NOMO-1 treated with dmso at 0.1 percent for 144 hours (cell line): Measurements from ENCODE around the gene TMSB4X.
"Not testable (repeated sequence)": the region's sequence is repeated elsewhere in the genome, so short reads cannot be mapped to it uniquely, and the experiment has no call there.

Experiments
- DNase-seq: peaks from one replicate; lab custom pipeline; 2025; ENCODE audit not compliant: unreplicated experiment; lab: John Stamatoyannopoulos, UW

The TMSB4X gene

GRCh38 chrX:12954981-12955380 is 19.9 kb upstream of the TMSB4X start:
- DNase-seq, result no peak

GRCh38 chrX:12955882-12956703 is 18.8 kb upstream of the TMSB4X start:
- DNase-seq, result peak; percentile 97

- DNase-seq, result peak; percentile 90
These were observed 18.0 kb upstream of the TMSB4X start for GRCh38 chrX:12956704-12957534.

- no peak for DNase-seq
These were observed 16.9 kb upstream of the TMSB4X start for GRCh38 chrX:12958059-12958458.

GRCh38 chrX:12958461-12958860 is 16.4 kb upstream of the TMSB4X start:
- DNase-seq, result no peak

- no peak for DNase-seq
These were observed 13.7 kb upstream of the TMSB4X start for GRCh38 chrX:12961196-12961718.

- no peak for DNase-seq
These were observed 12.8 kb upstream of the TMSB4X start for GRCh38 chrX:12962041-12962504.

GRCh38 chrX:12963210-12963850 is 11.6 kb upstream of the TMSB4X start:
- DNase-seq, result not testable (repeated sequence)

- no peak for DNase-seq
These were observed 9.6 kb upstream of the TMSB4X start for GRCh38 chrX:12965131-12965940.

GRCh38 chrX:12966151-12966550 is 8.8 kb upstream of the TMSB4X start:
- no peak for DNase-seq

- no peak for DNase-seq
These were observed 7.0 kb upstream of the TMSB4X start for GRCh38 chrX:12967711-12968465.

- DNase-seq, result peak; percentile 90
These were observed 4.2 kb upstream of the TMSB4X start for GRCh38 chrX:12970691-12971202.

- DNase-seq, result peak; percentile 39
These were observed 3.5 kb upstream of the TMSB4X start for GRCh38 chrX:12971282-12972003.

- DNase-seq, result no peak
These were observed 2.7 kb upstream of the TMSB4X start for GRCh38 chrX:12972243-12972642.

- peak; percentile 65 for DNase-seq
These were observed 1.9 kb upstream of the TMSB4X start for GRCh38 chrX:12972878-12973560.

- DNase-seq, result peak; percentile 79
These were observed 1.2 kb upstream of the TMSB4X start for GRCh38 chrX:12973561-12974304.

GRCh38 chrX:12974305-12974795 is 560 bp upstream of the TMSB4X start:
- DNase-seq, result peak; percentile 66

- DNase-seq, result no peak
These were observed 708 bp downstream of the TMSB4X start for GRCh38 chrX:12975670-12975965.
